Measurements from ENCODE around the gene CYP4F22. TPM values are rescaled to one million over a fixed set of nuclear protein-coding genes. Genes with fewer than 3 reads are reported as not detected.
"Not testable (repeated sequence)": the region's sequence is repeated elsewhere in the genome, so short reads cannot be mapped to it uniquely, and the experiment has no call there.

Gene CYP4F22
- total and polyA plus RNA-seq, 2 donors from 2014 or later, result 0.09 TPM; not detected in 1

DNA sequence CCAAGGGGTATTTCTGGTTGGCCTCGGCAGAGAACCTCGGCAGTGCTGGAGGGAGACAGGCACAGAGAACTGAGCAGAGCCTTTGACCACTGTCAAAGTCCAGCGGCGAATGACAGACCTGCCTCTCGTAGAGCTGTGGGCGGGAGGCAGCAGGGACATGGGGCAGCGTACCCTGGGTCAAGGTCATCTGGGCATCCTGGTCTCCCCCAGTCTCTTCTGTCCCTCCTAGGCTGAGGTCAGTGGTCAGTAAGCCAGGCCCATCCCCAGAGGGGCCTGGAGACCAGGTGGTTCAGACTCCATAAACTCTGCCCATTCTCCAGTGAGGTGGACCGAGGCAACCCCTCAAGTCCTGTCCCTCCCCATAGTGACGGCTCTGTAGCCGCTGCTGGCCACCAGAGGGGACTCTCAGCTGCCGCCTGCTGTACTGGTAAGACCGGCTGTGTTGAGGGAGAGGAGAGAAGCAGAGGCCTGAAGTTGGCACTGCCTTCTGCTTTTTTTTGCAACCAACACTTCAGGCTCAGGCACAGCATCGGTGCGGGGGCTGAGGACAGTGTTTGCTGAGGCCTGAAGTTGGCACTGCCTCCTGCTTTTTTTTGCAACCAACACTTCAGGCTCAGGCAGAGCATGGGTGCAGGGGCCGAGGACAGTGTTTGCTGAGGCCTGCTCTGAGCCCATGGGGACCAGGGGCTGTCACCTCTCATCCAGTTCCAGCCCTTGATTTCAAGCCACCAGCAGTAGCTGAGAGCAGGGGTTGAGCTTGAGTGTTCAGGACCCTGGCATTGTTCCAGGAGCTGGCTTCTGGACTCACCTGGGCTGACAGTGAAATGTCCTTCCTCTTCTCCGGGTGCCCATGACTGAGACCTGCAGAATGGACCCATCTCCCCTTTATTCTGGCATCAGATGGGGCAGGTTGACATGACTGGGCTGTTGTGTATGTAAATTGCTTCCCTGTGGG lies 28.7 kb upstream of the CYP4F22 start, which contains the start of gene PGLYRP2:
TSS of gene PGLYRP2 (minus strand) at position 111 of the 955 bp plus-strand sequence. CDS start 130 bp downstream, outside the sequence.
- DNase-seq (peak in 3 of 5 donors; percentile 17 to 66 (median 58)), FAIRE-seq (no peak)
- Histone ChIP-seq H3K9ac (ENCODE audit: low read length in 3 of 3) (no peak within 1 kb of the TSS), H3K27me3 (ENCODE audit: control insufficient read depth, insufficient read depth, low read length) (no peaks in the 10 kb centered on the region), H3K4me3 (ENCODE audit: low read length in 3 of 3) (no peak within 1 kb of the TSS), H3K4me1 (ENCODE audit: control insufficient read depth in 2 of 3, insufficient read depth in 2 of 3, low read depth in 1 of 3, low read length in 3 of 3) (no peaks in the 10 kb centered on the region), H3K36me3 (ENCODE audit: control insufficient read depth in 2 of 3, insufficient read depth in 3 of 3, low read length in 3 of 3) (no peaks in the 10 kb centered on the region), H3K27ac (ENCODE audit: low read depth in 2 of 2, low read length in 2 of 2) (no peak within 1 kb of the TSS), H3K9me3 (ENCODE audit: control insufficient read depth in 2 of 3, insufficient read depth in 1 of 3, low read length in 3 of 3) (no peaks in the 10 kb centered on the region)
- intact Hi-C loops (cut with DNase I), result no loop called here
- TF ChIP-seq, protein P1, sequence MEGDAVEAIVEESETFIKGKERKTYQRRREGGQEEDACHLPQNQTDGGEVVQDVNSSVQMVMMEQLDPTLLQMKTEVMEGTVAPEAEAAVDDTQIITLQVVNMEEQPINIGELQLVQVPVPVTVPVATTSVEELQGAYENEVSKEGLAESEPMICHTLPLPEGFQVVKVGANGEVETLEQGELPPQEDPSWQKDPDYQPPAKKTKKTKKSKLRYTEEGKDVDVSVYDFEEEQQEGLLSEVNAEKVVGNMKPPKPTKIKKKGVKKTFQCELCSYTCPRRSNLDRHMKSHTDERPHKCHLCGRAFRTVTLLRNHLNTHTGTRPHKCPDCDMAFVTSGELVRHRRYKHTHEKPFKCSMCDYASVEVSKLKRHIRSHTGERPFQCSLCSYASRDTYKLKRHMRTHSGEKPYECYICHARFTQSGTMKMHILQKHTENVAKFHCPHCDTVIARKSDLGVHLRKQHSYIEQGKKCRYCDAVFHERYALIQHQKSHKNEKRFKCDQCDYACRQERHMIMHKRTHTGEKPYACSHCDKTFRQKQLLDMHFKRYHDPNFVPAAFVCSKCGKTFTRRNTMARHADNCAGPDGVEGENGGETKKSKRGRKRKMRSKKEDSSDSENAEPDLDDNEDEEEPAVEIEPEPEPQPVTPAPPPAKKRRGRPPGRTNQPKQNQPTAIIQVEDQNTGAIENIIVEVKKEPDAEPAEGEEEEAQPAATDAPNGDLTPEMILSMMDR (IDR thresholded peaks at IDR 0.05; ENCODE audit: borderline replicate concordance, extremely low read depth, insufficient read depth), result peak; percentile 29

DNA sequence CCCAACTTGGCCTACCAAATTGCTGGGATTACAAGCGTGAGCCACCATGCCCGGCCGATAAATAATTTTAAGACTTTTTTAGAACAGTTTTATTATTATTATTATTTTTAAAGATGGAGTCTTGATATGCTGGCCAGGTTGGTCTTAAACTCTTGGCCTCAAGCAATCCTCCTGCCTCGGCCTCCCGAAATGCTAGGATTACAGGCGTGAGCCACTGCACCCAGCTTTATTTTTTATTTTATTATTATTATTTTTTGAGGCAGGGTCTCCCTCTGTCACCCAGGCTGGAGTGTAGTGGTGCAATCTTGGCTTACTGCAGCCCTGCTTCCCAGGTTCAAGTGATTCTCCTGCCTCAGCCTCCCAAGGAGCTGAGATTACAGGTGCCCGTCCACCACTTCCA lies 27.3 kb upstream of the CYP4F22 start:
- intact Hi-C loops (cut with DNase I); H3K27me3 ChIP-seq (ENCODE audit: control insufficient read depth, insufficient read depth, low read length); H3K4me1 ChIP-seq (ENCODE audit: control insufficient read depth in 2 of 3, insufficient read depth in 2 of 3, low read depth in 1 of 3, low read length in 3 of 3); H3K4me3 ChIP-seq (ENCODE audit: low read length in 3 of 3); H3K9me3 ChIP-seq (ENCODE audit: control insufficient read depth in 2 of 3, insufficient read depth in 1 of 3, low read length in 3 of 3); H3K36me3 ChIP-seq (ENCODE audit: control insufficient read depth in 2 of 3, insufficient read depth in 3 of 3, low read length in 3 of 3); DNase-seq; H3K9ac ChIP-seq (ENCODE audit: low read length in 3 of 3); H3K27ac ChIP-seq (ENCODE audit: low read depth in 2 of 2, low read length in 2 of 2); FAIRE-seq: not testable (repeated sequence)

DNA sequence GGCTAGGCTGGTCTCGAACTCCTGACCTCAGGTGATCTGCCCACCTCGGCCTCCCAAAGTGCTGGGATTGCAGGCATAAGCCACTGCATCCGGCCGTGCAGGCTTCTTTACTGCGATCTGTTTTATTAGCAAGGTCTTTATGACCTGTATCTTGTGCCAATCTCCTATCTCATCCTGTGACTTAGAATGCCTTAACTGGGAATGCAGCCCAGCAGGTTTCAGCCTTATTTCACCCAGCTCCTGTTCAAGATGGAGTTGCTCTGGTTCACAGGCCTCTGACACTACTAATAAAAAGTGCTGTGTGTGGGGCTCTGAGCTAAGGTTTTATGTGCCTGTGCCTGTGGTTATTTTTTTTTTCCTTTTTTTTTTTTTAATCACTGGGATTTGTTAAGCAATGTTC lies 22.6 kb upstream of the CYP4F22 start:
- H3K36me3 ChIP-seq (ENCODE audit: control insufficient read depth in 2 of 3, insufficient read depth in 3 of 3, low read length in 3 of 3); FAIRE-seq; DNase-seq; H3K9ac ChIP-seq (ENCODE audit: low read length in 3 of 3); H3K4me3 ChIP-seq (ENCODE audit: low read length in 3 of 3); H3K9me3 ChIP-seq (ENCODE audit: control insufficient read depth in 2 of 3, insufficient read depth in 1 of 3, low read length in 3 of 3); intact Hi-C loops (cut with DNase I); H3K27me3 ChIP-seq (ENCODE audit: control insufficient read depth, insufficient read depth, low read length); H3K4me1 ChIP-seq (ENCODE audit: control insufficient read depth in 2 of 3, insufficient read depth in 2 of 3, low read depth in 1 of 3, low read length in 3 of 3); H3K27ac ChIP-seq (ENCODE audit: low read depth in 2 of 2, low read length in 2 of 2): not testable (repeated sequence)

DNA sequence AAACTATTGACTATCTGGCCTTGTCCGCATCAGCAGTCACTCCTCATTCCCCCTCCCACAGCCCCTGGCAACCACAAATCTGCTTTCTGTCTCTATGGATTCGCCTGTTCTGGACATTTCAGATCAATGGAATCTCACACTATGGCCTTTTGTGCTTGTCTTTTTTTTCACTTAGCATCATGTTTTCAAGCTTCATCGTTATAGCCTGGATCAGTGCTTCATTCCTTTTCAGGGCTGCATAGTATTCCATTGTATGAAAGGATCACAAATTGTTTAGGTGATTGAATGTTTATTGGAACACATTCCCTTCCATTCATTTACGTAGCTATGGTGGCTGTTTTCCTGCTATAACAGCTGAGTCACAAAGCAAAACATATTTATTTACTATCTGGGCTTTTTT lies 21.3 kb upstream of the CYP4F22 start:
- no peak for FAIRE-seq

More for the DNA sequence above, 21.3 kb upstream of the CYP4F22 start:
- no peaks in the 10 kb centered on the region for H3K27me3 ChIP-seq (ENCODE audit: control insufficient read depth, insufficient read depth, low read length)
- intact Hi-C loops (cut with DNase I), result no loop called here
- H3K36me3 ChIP-seq (ENCODE audit: control insufficient read depth in 2 of 3, insufficient read depth in 3 of 3, low read length in 3 of 3), result no peaks in the 10 kb centered on the region
- H3K4me1 ChIP-seq (ENCODE audit: control insufficient read depth in 2 of 3, insufficient read depth in 2 of 3, low read depth in 1 of 3, low read length in 3 of 3), result no peaks in the 10 kb centered on the region
- no peak overlapping the region for H3K27ac ChIP-seq (ENCODE audit: low read depth in 2 of 2, low read length in 2 of 2)
- no peak for DNase-seq
- TF ChIP-seq, protein P1 (IDR thresholded peaks at IDR 0.05; ENCODE audit: borderline replicate concordance, extremely low read depth, insufficient read depth), result no peak
- no peak overlapping the region for H3K9ac ChIP-seq (ENCODE audit: low read length in 3 of 3)
- H3K4me3 ChIP-seq (ENCODE audit: low read length in 3 of 3), result no peak overlapping the region
- H3K9me3 ChIP-seq (ENCODE audit: control insufficient read depth in 2 of 3, insufficient read depth in 1 of 3, low read length in 3 of 3), result no peaks in the 10 kb centered on the region
